ENCODE results near the gene NUP54. TPM values are rescaled to one million over a fixed set of nuclear protein-coding genes. Genes with fewer than 3 reads are reported as not detected.

Gene NUP54
- total RNA-seq, 1 donor from 2014 or later = 44.2 TPM

DNA sequence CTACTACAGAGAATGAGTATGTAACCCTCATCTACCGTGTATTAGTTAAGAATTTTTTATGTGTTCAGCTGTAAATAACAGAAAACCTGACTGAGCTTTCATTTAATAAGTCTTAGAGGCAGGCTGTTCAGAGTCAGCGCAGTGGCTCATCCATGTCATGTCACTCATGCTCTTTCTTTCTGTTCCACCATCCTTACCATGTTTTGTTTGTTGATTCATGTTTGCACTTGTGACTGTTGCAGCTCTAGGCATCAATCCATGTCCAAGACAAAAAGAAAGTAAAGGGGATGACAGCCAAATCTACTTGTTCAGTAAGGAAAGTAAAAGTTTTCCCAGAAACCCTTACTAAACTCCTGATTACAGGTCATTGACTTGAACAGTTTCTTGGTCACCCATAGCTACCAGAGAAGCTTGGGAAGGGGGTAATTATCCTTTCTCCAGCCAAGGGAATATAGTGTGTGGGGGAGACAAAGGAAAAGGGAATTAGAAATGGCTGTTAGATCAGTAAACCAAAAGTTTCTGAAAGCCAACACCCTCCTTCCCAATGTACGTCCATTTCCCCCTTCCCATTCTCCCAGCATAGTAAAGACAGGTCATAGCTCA is 64.7 kb downstream of the NUP54 start:
- H3K4me3 Mint-ChIP-seq (ENCODE audit: unreplicated experiment) = no peak overlapping the region
- no peak for DNase-seq (ENCODE audit: low spot score)
- H3K9me3 Mint-ChIP-seq (ENCODE audit: unreplicated experiment) = no peaks in the 10 kb centered on the region
- no peak overlapping the region for H3K27ac Mint-ChIP-seq (ENCODE audit: unreplicated experiment)
- H3K27me3 Mint-ChIP-seq (ENCODE audit: unreplicated experiment) = peaks cover 1% of the 10 kb centered on the region
- no peaks in the 10 kb centered on the region for H3K4me1 Mint-ChIP-seq (ENCODE audit: unreplicated experiment)
- TF ChIP-seq, protein P1, sequence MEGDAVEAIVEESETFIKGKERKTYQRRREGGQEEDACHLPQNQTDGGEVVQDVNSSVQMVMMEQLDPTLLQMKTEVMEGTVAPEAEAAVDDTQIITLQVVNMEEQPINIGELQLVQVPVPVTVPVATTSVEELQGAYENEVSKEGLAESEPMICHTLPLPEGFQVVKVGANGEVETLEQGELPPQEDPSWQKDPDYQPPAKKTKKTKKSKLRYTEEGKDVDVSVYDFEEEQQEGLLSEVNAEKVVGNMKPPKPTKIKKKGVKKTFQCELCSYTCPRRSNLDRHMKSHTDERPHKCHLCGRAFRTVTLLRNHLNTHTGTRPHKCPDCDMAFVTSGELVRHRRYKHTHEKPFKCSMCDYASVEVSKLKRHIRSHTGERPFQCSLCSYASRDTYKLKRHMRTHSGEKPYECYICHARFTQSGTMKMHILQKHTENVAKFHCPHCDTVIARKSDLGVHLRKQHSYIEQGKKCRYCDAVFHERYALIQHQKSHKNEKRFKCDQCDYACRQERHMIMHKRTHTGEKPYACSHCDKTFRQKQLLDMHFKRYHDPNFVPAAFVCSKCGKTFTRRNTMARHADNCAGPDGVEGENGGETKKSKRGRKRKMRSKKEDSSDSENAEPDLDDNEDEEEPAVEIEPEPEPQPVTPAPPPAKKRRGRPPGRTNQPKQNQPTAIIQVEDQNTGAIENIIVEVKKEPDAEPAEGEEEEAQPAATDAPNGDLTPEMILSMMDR (IDR thresholded peaks at IDR 0.05; ENCODE audit: unreplicated experiment) = no peak
- H3K36me3 Mint-ChIP-seq (ENCODE audit: low read depth, unreplicated experiment) = no peaks in the 10 kb centered on the region

DNA sequence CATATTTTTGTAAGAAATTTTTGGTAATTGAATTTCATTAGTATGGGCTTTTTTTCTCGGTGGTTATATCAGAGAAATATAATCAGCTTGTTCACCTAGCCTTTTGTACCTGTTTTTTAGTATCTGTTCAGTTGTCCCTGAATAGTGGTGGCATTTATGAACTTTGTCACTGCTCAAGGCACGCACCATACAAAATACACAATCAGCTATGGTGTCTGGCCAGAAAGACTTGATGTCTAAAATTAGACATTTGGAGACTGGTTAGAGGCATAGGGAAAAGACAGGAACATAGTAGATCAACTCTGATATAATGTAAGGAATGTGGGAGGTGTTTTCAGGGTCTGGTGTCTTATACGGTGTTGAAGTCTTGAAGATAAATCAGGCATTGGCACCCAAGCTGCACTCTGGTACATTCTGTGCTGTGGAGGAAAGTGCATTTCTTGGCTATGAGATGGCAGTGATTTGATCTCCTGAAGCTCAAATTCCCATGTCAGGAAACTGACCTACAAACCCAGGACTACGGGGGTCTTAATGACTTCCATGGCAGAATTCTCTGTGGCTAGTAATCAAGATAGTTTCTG is 70.1 kb downstream of the NUP54 start:
- no peaks in the 10 kb centered on the region for H3K9me3 Mint-ChIP-seq (ENCODE audit: unreplicated experiment)
- DNase-seq (ENCODE audit: low spot score) = no peak
- H3K4me1 Mint-ChIP-seq (ENCODE audit: unreplicated experiment) = no peaks in the 10 kb centered on the region
- H3K36me3 Mint-ChIP-seq (ENCODE audit: low read depth, unreplicated experiment) = no peaks in the 10 kb centered on the region
- H3K27ac Mint-ChIP-seq (ENCODE audit: unreplicated experiment) = no peak overlapping the region
- no peak overlapping the region for H3K4me3 Mint-ChIP-seq (ENCODE audit: unreplicated experiment)
- peaks cover 1% of the 10 kb centered on the region for H3K27me3 Mint-ChIP-seq (ENCODE audit: unreplicated experiment)
- TF ChIP-seq, protein P1 (IDR thresholded peaks at IDR 0.05; ENCODE audit: unreplicated experiment) = no peak

DNA sequence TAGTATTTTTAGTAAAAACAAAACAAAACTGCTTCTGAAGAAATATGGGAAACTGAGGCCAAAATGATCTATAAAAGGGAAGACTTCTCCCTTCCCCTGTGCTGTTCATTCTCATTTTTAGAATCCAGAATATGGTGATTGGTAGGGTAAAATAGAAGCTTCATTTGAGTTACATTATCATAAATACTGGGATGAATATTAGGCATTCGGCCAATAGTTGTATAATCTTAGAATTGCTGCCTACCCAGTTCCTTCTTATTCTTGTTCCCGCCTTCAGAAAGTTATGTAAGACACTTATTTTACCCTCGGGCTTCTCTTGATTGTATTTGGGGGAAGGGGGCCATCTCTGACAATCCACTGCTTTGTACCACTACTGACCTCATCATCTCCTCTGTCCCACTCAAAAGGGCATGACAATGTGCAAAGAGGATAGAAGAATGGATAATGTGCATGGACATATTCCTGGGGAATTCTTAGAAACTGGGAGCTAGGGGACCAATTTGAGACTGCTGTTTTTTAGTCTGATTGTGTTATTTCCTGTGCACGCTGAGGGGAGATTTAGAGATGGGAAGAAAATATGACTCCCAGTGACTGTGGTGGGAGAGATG is 73.1 kb downstream of the NUP54 start:
- Mint-ChIP-seq H3K27ac (ENCODE audit: unreplicated experiment) (no peak overlapping the region), H3K4me3 (ENCODE audit: unreplicated experiment) (no peak overlapping the region), H3K36me3 (ENCODE audit: low read depth, unreplicated experiment) (no peaks in the 10 kb centered on the region), H3K9me3 (ENCODE audit: unreplicated experiment) (no peaks in the 10 kb centered on the region), H3K27me3 (ENCODE audit: unreplicated experiment) (peaks cover 1% of the 10 kb centered on the region), H3K4me1 (ENCODE audit: unreplicated experiment) (no peaks in the 10 kb centered on the region)
- TF ChIP-seq, protein P1 (IDR thresholded peaks at IDR 0.05; ENCODE audit: unreplicated experiment) = no peak
- no peak for DNase-seq (ENCODE audit: low spot score)

DNA sequence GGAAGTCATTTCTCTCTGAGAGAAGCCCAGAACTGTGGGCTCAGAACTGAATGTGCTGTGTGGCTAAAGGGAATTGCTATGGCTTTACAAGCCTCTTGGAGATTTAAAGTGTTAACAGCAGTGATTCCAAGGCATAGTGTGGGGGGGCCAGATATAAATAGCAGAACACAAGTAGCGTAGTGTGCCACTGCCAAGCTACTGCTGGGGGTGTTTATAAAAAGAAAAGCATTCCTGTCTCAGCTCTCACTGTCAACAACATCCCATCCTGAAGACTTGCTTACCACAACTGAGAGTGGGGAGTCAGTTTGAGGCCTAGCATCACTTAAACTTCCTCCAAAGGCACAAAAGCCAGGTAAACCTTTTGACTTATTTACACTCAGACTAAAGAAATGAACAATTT is 73.7 kb downstream of the NUP54 start, which contains the start of gene ART3:
ART3 (plus strand) TSS at position 242 of the 400 bp plus-strand sequence. CDS start 1,181 bp downstream, outside the sequence.
- H3K4me1 Mint-ChIP-seq (ENCODE audit: unreplicated experiment) = no peaks in the 10 kb centered on the region
- DNase-seq (ENCODE audit: low spot score) = no peak
- no peak within 1 kb of the TSS for H3K4me3 Mint-ChIP-seq (ENCODE audit: unreplicated experiment)
- H3K36me3 Mint-ChIP-seq (ENCODE audit: low read depth, unreplicated experiment) = no peaks in the 10 kb centered on the region
- H3K9me3 Mint-ChIP-seq (ENCODE audit: unreplicated experiment) = no peaks in the 10 kb centered on the region
- H3K27ac Mint-ChIP-seq (ENCODE audit: unreplicated experiment) = no peak within 1 kb of the TSS
- TF ChIP-seq, protein P1 (IDR thresholded peaks at IDR 0.05; ENCODE audit: unreplicated experiment) = no peak
- H3K27me3 Mint-ChIP-seq (ENCODE audit: unreplicated experiment) = peaks cover 1% of the 10 kb centered on the region

DNA sequence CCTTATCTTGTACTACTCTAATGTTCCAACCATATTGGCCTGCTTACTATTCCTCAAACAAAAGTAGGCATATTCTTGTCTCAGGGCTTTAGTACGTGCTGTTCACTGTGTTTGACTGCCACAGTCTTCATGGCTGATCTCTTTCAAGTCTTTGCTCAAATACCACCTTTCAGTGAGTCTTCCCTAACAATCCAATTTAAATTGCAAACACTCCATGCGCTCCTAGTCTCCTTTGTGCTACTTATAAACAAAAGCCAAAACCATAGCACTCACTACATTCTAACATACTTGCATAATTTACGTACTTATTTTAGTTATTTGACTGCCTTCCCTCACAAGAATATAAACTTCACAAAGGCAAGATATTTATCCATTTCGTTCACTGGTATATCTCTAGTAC is 75.4 kb downstream of the NUP54 start:
- Mint-ChIP-seq H3K4me1 (ENCODE audit: unreplicated experiment) (no peaks in the 10 kb centered on the region), H3K27ac (ENCODE audit: unreplicated experiment) (no peak overlapping the region), H3K36me3 (ENCODE audit: low read depth, unreplicated experiment) (no peaks in the 10 kb centered on the region), H3K27me3 (ENCODE audit: unreplicated experiment) (no peaks in the 10 kb centered on the region), H3K4me3 (ENCODE audit: unreplicated experiment) (no peak overlapping the region), H3K9me3 (ENCODE audit: unreplicated experiment) (no peaks in the 10 kb centered on the region)
- no peak for DNase-seq (ENCODE audit: low spot score)
- TF ChIP-seq, protein P1 (IDR thresholded peaks at IDR 0.05; ENCODE audit: unreplicated experiment) = no peak
